Loucy (cell line): ENCODE measurements around the gene RAB11FIP5.

Experiments
- H2AFZ ChIP-seq: fragments of 200-600 bp; sonication (generic); 2 replicates; pipeline ENCODE4 v1.6.0; 2016; ENCODE audit warnings: antibody characterized with exemption, mild to moderate bottlenecking, low read length, moderate library complexity
- H3F3A ChIP-seq: fragments of 200-600 bp; 2 replicates; pipeline ENCODE4 v1.6.0; 2016; ENCODE audit warnings: antibody characterized with exemption, low read depth, mild to moderate bottlenecking
- H3K27me3 ChIP-seq: fragments of 200-600 bp; sonication (generic); 2 replicates; pipeline ENCODE4 v1.6.1; 2014; ENCODE audit warnings: low read length, mild to moderate bottlenecking; ENCODE audit not compliant: insufficient read depth, poor library complexity, severe bottlenecking
- H3K36me3 ChIP-seq: fragments of 200-600 bp; sonication (generic); 2 replicates; pipeline ENCODE4 v1.6.1; 2016; ENCODE audit warnings: low read length; ENCODE audit not compliant: insufficient read depth
- H3K4me1 ChIP-seq: fragments of 200-600 bp; sonication (generic); 2 replicates; pipeline ENCODE4 v1.5.1; 2014; ENCODE audit warnings: low read length, mild to moderate bottlenecking; ENCODE audit not compliant: insufficient read depth, poor library complexity, severe bottlenecking
- H3K4me2 ChIP-seq: fragments of 200-600 bp; sonication (generic); 2 replicates; pipeline ENCODE4 v1.6.0; 2014; ENCODE audit warnings: antibody characterized with exemption, low read length, low read depth, mild to moderate bottlenecking; ENCODE audit not compliant: poor library complexity, severe bottlenecking
- H3K4me3 ChIP-seq: fragments of 200-600 bp; sonication (generic); 2 replicates; pipeline ENCODE4 v1.5.1; 2014; ENCODE audit warnings: low read length, mild to moderate bottlenecking, mixed read lengths; ENCODE audit not compliant: poor library complexity, severe bottlenecking
- H3K79me2 ChIP-seq: fragments of 200-600 bp; sonication (generic); 2 replicates; pipeline ENCODE4 v1.6.1; 2014; ENCODE audit warnings: low read length; ENCODE audit not compliant: insufficient read depth
- H3K9ac ChIP-seq: fragments of 200-600 bp; sonication (generic); 2 replicates; pipeline ENCODE4 v1.6.0; 2014; ENCODE audit warnings: mild to moderate bottlenecking, low read depth, low read length, moderate library complexity; ENCODE audit not compliant: poor library complexity, severe bottlenecking
- H3K9me2 ChIP-seq: fragments of 200-600 bp; sonication (generic); replicated peaks from 2 replicates; pipeline ENCODE4 v1.6.1; 2016; ENCODE audit warnings: low read depth, low read length, mixed read lengths
- H3K9me3 ChIP-seq: fragments of 200-600 bp; sonication (generic); 2 replicates; pipeline ENCODE4 v1.6.1; 2014; ENCODE audit warnings: mild to moderate bottlenecking, antibody characterized with exemption, low read length, low read depth; ENCODE audit not compliant: insufficient read depth
- H4K20me1 ChIP-seq: fragments of 200-600 bp; sonication (generic); 2 replicates; pipeline ENCODE4 v1.6.0; 2014; ENCODE audit warnings: antibody characterized with exemption, low read length, mild to moderate bottlenecking; ENCODE audit not compliant: insufficient read depth, poor library complexity, severe bottlenecking
- CTCF ChIP-seq: fragments of 200-600 bp; sonication (generic); conservative IDR thresholded peaks from 2 replicates; pipeline ENCODE4 v1.5.1; 2014; ENCODE audit warnings: mild to moderate bottlenecking, antibody characterized with exemption, low read length
- EZH2phosphoT487 ChIP-seq: fragments of 200-600 bp; IDR thresholded peaks from 2 replicates; pipeline ENCODE4 v1.6.1; 2018; ENCODE audit warnings: antibody characterized with exemption, mild to moderate bottlenecking, moderate library complexity, borderline replicate concordance

Gene RAB11FIP5

GRCh38 chr2:73043929-73044832 lies 68.6 kb downstream of the RAB11FIP5 start:
- Histone ChIP-seq H4K20me1 (no peaks in the 10 kb centered on the region), H3K79me2 (no peaks in the 10 kb centered on the region), H3F3A (no peaks in the 10 kb centered on the region), H3K9me3 (no peaks in the 10 kb centered on the region), H2AFZ (no peak overlapping the region), H3K4me3 (no peak overlapping the region), H3K9ac (peak overlapping the region; percentile 59), H3K36me3 (peaks cover 8% of the 10 kb centered on the region; the same call in 1 of the 2 replicates), H3K9me2 (no peaks in the 10 kb centered on the region), H3K27me3 (no peaks in the 10 kb centered on the region), H3K4me2 (peak overlapping the region; percentile 55), H3K4me1 (peaks cover 14% of the 10 kb centered on the region)
- no peak for TF ChIP-seq EZH2phosphoT487
- TF ChIP-seq CTCF = no peak

- Histone ChIP-seq H4K20me1 (no peaks in the 10 kb centered on the region), H3K4me1 (peaks cover 14% of the 10 kb centered on the region), H3K9me2 (no peaks in the 10 kb centered on the region), H3K4me2 (no peak overlapping the region), H3K36me3 (peaks cover 8% of the 10 kb centered on the region; the same call in 1 of the 2 replicates), H2AFZ (no peak overlapping the region), H3K9ac (no peak overlapping the region), H3K79me2 (no peaks in the 10 kb centered on the region), H3K4me3 (no peak overlapping the region), H3K9me3 (no peaks in the 10 kb centered on the region), H3F3A (no peaks in the 10 kb centered on the region), H3K27me3 (no peaks in the 10 kb centered on the region)
- TF ChIP-seq EZH2phosphoT487 (no peak), CTCF (no peak)
Observed at GRCh38 chr2:73043276-73043675, 69.5 kb downstream of the RAB11FIP5 start.

- Histone ChIP-seq H3K4me2 (no peak overlapping the region), H3K9me2 (no peaks in the 10 kb centered on the region), H3K36me3 (peaks cover 15% of the 10 kb centered on the region; the same call in 1 of the 2 replicates), H3K9ac (no peak overlapping the region), H3K4me3 (no peak overlapping the region), H2AFZ (no peak overlapping the region), H4K20me1 (no peaks in the 10 kb centered on the region), H3K27me3 (no peaks in the 10 kb centered on the region), H3K4me1 (no peaks in the 10 kb centered on the region), H3F3A (no peaks in the 10 kb centered on the region), H3K9me3 (no peaks in the 10 kb centered on the region), H3K79me2 (no peaks in the 10 kb centered on the region)
- TF ChIP-seq CTCF = no peak
- TF ChIP-seq EZH2phosphoT487 = no peak
Observed at GRCh38 chr2:73037947-73038585, 74.7 kb downstream of the RAB11FIP5 start.
